ENCODE measurements around the gene GATA5.

The GATA5 gene

GRCh38 chr20:62457098-62457497, 18.7 kb downstream of the GATA5 start:
- no peak for DNase-seq (ENCODE audit: low read depth in 1 of 2, low spot score in 1 of 2)

GRCh38 chr20:62455929-62456328, 19.9 kb downstream of the GATA5 start:
- DNase-seq (ENCODE audit: low read depth in 1 of 2, low spot score in 1 of 2), result no peak

GRCh38 chr20:62454904-62455636, 20.7 kb downstream of the GATA5 start:
- DNase-seq (ENCODE audit: low read depth in 1 of 2, low spot score in 1 of 2), result no peak

- no peak for DNase-seq (ENCODE audit: low read depth in 1 of 2, low spot score in 1 of 2)
Measured at GRCh38 chr20:62453186-62453808, 22.5 kb downstream of the GATA5 start.

GRCh38 chr20:62452475-62453095, 23.2 kb downstream of the GATA5 start:
- DNase-seq (ENCODE audit: low read depth in 1 of 2, low spot score in 1 of 2), result no peak

GRCh38 chr20:62451970-62452369, 23.8 kb downstream of the GATA5 start:
- DNase-seq (ENCODE audit: low read depth in 1 of 2, low spot score in 1 of 2), result no peak

GRCh38 chr20:62451156-62451767, 24.5 kb downstream of the GATA5 start:
- DNase-seq (ENCODE audit: low read depth in 1 of 2, low spot score in 1 of 2), result no peak

GRCh38 chr20:62449951-62450691, 25.7 kb downstream of the GATA5 start:
- DNase-seq (ENCODE audit: low read depth in 1 of 2, low spot score in 1 of 2), result no peak

- no peak for DNase-seq (ENCODE audit: low read depth in 1 of 2, low spot score in 1 of 2)
Measured at GRCh38 chr20:62448788-62449187, 27.0 kb downstream of the GATA5 start.

GRCh38 chr20:62448038-62448437, 27.8 kb downstream of the GATA5 start:
- no peak for DNase-seq (ENCODE audit: low read depth in 1 of 2, low spot score in 1 of 2)

- DNase-seq (ENCODE audit: low read depth in 1 of 2, low spot score in 1 of 2), result no peak
Measured at GRCh38 chr20:62446888-62447869, 28.6 kb downstream of the GATA5 start.

- DNase-seq (ENCODE audit: low read depth in 1 of 2, low spot score in 1 of 2), result no peak
Measured at GRCh38 chr20:62446481-62446880, 29.3 kb downstream of the GATA5 start.

GRCh38 chr20:62445553-62446340, 30.0 kb downstream of the GATA5 start:
- no peak for DNase-seq (ENCODE audit: low read depth in 1 of 2, low spot score in 1 of 2)

- DNase-seq (ENCODE audit: low read depth in 1 of 2, low spot score in 1 of 2), result no peak
Measured at GRCh38 chr20:62444286-62444685, 31.5 kb downstream of the GATA5 start.

- no peak for DNase-seq (ENCODE audit: low read depth in 1 of 2, low spot score in 1 of 2)
Measured at GRCh38 chr20:62441987-62442539, 33.7 kb downstream of the GATA5 start.

- DNase-seq (ENCODE audit: low read depth in 1 of 2, low spot score in 1 of 2), result no peak
Measured at GRCh38 chr20:62439218-62439617, 36.6 kb downstream of the GATA5 start.

GRCh38 chr20:62437927-62438326, 37.9 kb downstream of the GATA5 start:
- no peak for DNase-seq (ENCODE audit: low read depth in 1 of 2, low spot score in 1 of 2)

- DNase-seq (ENCODE audit: low read depth in 1 of 2, low spot score in 1 of 2), result no peak
Measured at GRCh38 chr20:62437496-62437895, 38.3 kb downstream of the GATA5 start.

GRCh38 chr20:62436692-62437091, 39.1 kb downstream of the GATA5 start:
- DNase-seq (ENCODE audit: low read depth in 1 of 2, low spot score in 1 of 2), result no peak

Measured in activated CD4-positive, alpha-beta T cell treated with anti-CD3 and anti-CD28 coated beads, Interleukin-2, amount 50 U/mL, for 24 hours (primary cell).